HepG2 (cell line): Measurements from ENCODE around the gene MBD3. TPM values are rescaled to one million over a fixed set of nuclear protein-coding genes. Genes with fewer than 3 reads are reported as not detected.

Experiments used
- ATF6 ChIP-seq: sonication (generic); formaldehyde crosslinking; conservative IDR thresholded peaks from 2 replicates; pipeline ENCODE4 v1.4.0; 2020; ENCODE audit warnings: missing genetic modification reagents
- BRCA1 ChIP-seq: sonication (generic); formaldehyde crosslinking; IDR thresholded peaks from 2 replicates; pipeline ENCODE4 v1.4.0; 2020; ENCODE audit warnings: missing genetic modification reagents
- CHCHD3 ChIP-seq: sonication (generic); formaldehyde crosslinking; IDR thresholded peaks from 2 replicates; pipeline ENCODE4 v1.8.0; 2022; ENCODE audit warnings: mild to moderate bottlenecking, missing genetic modification reagents, moderate library complexity
- DNMT3B ChIP-seq: conservative IDR thresholded peaks from 2 replicates; pipeline ENCODE4 v1.6.1; 2016; ENCODE audit warnings: missing biosample characterization, control low read depth
- FOXJ3 ChIP-seq: sonication (generic); formaldehyde crosslinking; IDR thresholded peaks from 2 replicates; pipeline ENCODE4 v1.4.0; 2020; ENCODE audit warnings: missing genetic modification reagents, mild to moderate bottlenecking, borderline replicate concordance
- KMT2A ChIP-seq: sonication (generic); formaldehyde crosslinking; IDR thresholded peaks from 2 replicates; pipeline ENCODE4 v1.4.0; 2020; ENCODE audit warnings: missing genetic modification reagents
- MED1 ChIP-seq: sonication (generic); formaldehyde crosslinking; IDR thresholded peaks from 2 replicates; pipeline ENCODE4 v1.4.0; 2020; ENCODE audit warnings: missing genetic modification reagents
- MTF2 ChIP-seq: sonication (generic); formaldehyde crosslinking; IDR thresholded peaks from 2 replicates; pipeline ENCODE4 v1.5.0; 2020; ENCODE audit warnings: missing genetic modification reagents, borderline replicate concordance
- MZF1 ChIP-seq: sonication (generic); formaldehyde crosslinking; IDR thresholded peaks from 2 replicates; pipeline ENCODE4 v1.8.1; 2023; ENCODE audit warnings: mild to moderate bottlenecking, missing genetic modification reagents, borderline replicate concordance
- NFATC3 ChIP-seq: sonication (generic); formaldehyde crosslinking; IDR thresholded peaks from 2 replicates; pipeline ENCODE4 v1.5.1; 2020; ENCODE audit warnings: mild to moderate bottlenecking, missing genetic modification reagents
- NR2F6 ChIP-seq, 2 experiments: IDR thresholded peaks; 2 replicates each; pipeline ENCODE4 v1.6.1; 2016; ENCODE audit warnings: antibody characterized with exemption in 1 of 2, mild to moderate bottlenecking in 1 of 2
- NR3C1 ChIP-seq: sonication (generic); formaldehyde crosslinking; IDR thresholded peaks from 2 replicates; pipeline ENCODE4 v1.4.0; 2020; ENCODE audit warnings: missing genetic modification reagents
- RNF219 ChIP-seq: sonication (generic); formaldehyde crosslinking; IDR thresholded peaks from 2 replicates; pipeline ENCODE4 v1.5.0; 2020; ENCODE audit warnings: mild to moderate bottlenecking, missing genetic modification reagents
- SMYD3 ChIP-seq: sonication (generic); formaldehyde crosslinking; IDR thresholded peaks from 2 replicates; pipeline ENCODE4 v1.8.1; 2023; ENCODE audit warnings: mild to moderate bottlenecking, missing genetic modification reagents
- TBL1XR1 ChIP-seq: fragments of 150-350 bp; IDR thresholded peaks from 2 replicates; pipeline ENCODE4 v1.6.1; 2014; ENCODE audit warnings: borderline replicate concordance, low read length; ENCODE audit not compliant: partially characterized antibody
- TCF12 ChIP-seq, 2 experiments: fragments of 450-650 bp in 1 of 2; sonication (generic) in 1 of 2; formaldehyde crosslinking in 1 of 2; IDR thresholded peaks; 2 replicates each; pipeline versions ENCODE4 v1.6.1 to v1.8.0; 2017 to 2022; ENCODE audit warnings: antibody characterized with exemption in 1 of 2, mild to moderate bottlenecking in 1 of 2, missing genetic modification reagents in 1 of 2, moderate library complexity in 1 of 2
- ZBTB42 ChIP-seq: sonication (generic); formaldehyde crosslinking; IDR thresholded peaks from 2 replicates; pipeline ENCODE4 v1.5.0; 2020; ENCODE audit warnings: mild to moderate bottlenecking, missing genetic modification reagents
- ZFAT ChIP-seq: sonication (generic); formaldehyde crosslinking; conservative IDR thresholded peaks from 2 replicates; pipeline ENCODE4 v1.8.1; 2023; ENCODE audit warnings: missing genetic modification reagents, inconsistent platforms
- ZNF331 ChIP-seq: sonication (generic); formaldehyde crosslinking; IDR thresholded peaks from 2 replicates; pipeline ENCODE4 v1.4.0; 2020; ENCODE audit warnings: missing genetic modification reagents
- ZNF33B ChIP-seq: sonication (generic); formaldehyde crosslinking; IDR thresholded peaks from 2 replicates; pipeline ENCODE4 v1.5.1; 2020; ENCODE audit warnings: mild to moderate bottlenecking, missing genetic modification reagents
- ZNF382 ChIP-seq: sonication (generic); formaldehyde crosslinking; IDR thresholded peaks from 2 replicates; pipeline ENCODE4 v1.5.0; 2020; ENCODE audit warnings: missing genetic modification reagents, mild to moderate bottlenecking, borderline replicate concordance
- ZNF484 ChIP-seq: sonication (generic); formaldehyde crosslinking; IDR thresholded peaks from 2 replicates; pipeline ENCODE4 v1.5.1; 2020; ENCODE audit warnings: mild to moderate bottlenecking, low read depth, missing genetic modification reagents, borderline replicate concordance
- ZNF615 ChIP-seq: sonication (generic); formaldehyde crosslinking; IDR thresholded peaks from 2 replicates; pipeline ENCODE4 v1.5.0; 2020; ENCODE audit warnings: mild to moderate bottlenecking, missing genetic modification reagents, borderline replicate concordance
- ZNF652 ChIP-seq: IDR thresholded peaks from 2 replicates; pipeline ENCODE4 v1.6.1; 2016; ENCODE audit warnings: low read depth, borderline replicate concordance
- ZNF768 ChIP-seq: sonication (generic); formaldehyde crosslinking; IDR thresholded peaks from 2 replicates; pipeline ENCODE4 v1.4.0; 2020; ENCODE audit warnings: missing genetic modification reagents
- ZNF784 ChIP-seq: sonication (generic); formaldehyde crosslinking; IDR thresholded peaks from 2 replicates; pipeline ENCODE4 v1.5.1; 2020; ENCODE audit warnings: missing genetic modification reagents, mild to moderate bottlenecking, borderline replicate concordance
- polyA plus RNA-seq, 8 experiments: library from polyadenylated mRNA; depleted of rRNA in 3 of 8; stranded (reverse) in 7 of 8; unstranded in 1 of 8; fragments of >200 nt; fragmentation: Illumina TruSeq in 4 of 8; extraction: Trizol in 4 of 8; gene quantifications; 2 replicates each; pipeline versions ENCODE4 v1.2.1 to v1.2.3, GENCODE V29; 2011 to 2016; ENCODE audit warnings: low read depth in 4 of 8, missing spikeins in 1 of 8, mixed read lengths in 1 of 8; ENCODE audit not compliant: insufficient read depth in 1 of 8
- total RNA-seq, 5 experiments: library from RNA; depleted of rRNA; stranded (reverse); fragments of >200 nt; fragmentation: Illumina TruSeq; extraction: Trizol; gene quantifications; 2 replicates each; pipeline ENCODE4 v1.2.3, GENCODE V29; 2016; ENCODE audit warnings: low read depth in 1 of 5

The MBD3 gene
- total and polyA plus RNA-seq, 2 of the 13 experiments (the other 11 are each of a cell fraction or from before 2014, with no cell fraction given), result 21.2 to 76.9 TPM

GRCh38 chr19:1568320-1569019, 24.2 kb downstream of the MBD3 start, which contains the start of gene MEX3D (continued):
- TF ChIP-seq ZNF784 (CRISPR knock-in tag), result peak; percentile 48; the same call in 1 of the 2 replicates
- no peak for TF ChIP-seq NR2F6 (IDR thresholded peaks at IDR 0.05)
- no peak for TF ChIP-seq NR2F6 (CRISPR knock-in tag; IDR thresholded peaks at IDR 0.05)
- no peak for TF ChIP-seq FOXJ3 (CRISPR knock-in tag)
- TF ChIP-seq ZFAT (CRISPR knock-in tag), result no peak
- TF ChIP-seq MZF1 (CRISPR knock-in tag), result no peak
- TF ChIP-seq ZNF615 (CRISPR knock-in tag), result no peak
- TF ChIP-seq CHCHD3, result no peak; the same call in 1 of the 2 replicates
- peak; percentile 17; the same call in 1 of the 2 replicates for TF ChIP-seq ZNF331 (CRISPR knock-in tag)
- TF ChIP-seq ATF6 (CRISPR knock-in tag), result no peak
- TF ChIP-seq SMYD3 (CRISPR knock-in tag), result 0 out of 2 replicates have a peak, but pooled peaks have one; percentile 31
- TF ChIP-seq ZNF768, result peak; percentile 69; the same call in 1 of the 2 replicates
- TF ChIP-seq RNF219 (CRISPR knock-in tag), result peak; percentile 66; the same call in 1 of the 2 replicates
- TF ChIP-seq ZNF382 (CRISPR knock-in tag), result no peak
- TF ChIP-seq ZNF33B (CRISPR knock-in tag), result peak; percentile 84; the same call in 1 of the 2 replicates
- no peak for TF ChIP-seq ZNF652 (CRISPR knock-in tag)
- no peak for TF ChIP-seq NR3C1 (CRISPR knock-in tag)
- no peak for TF ChIP-seq ZBTB42 (CRISPR knock-in tag)
- no peak for TF ChIP-seq TBL1XR1
- no peak for TF ChIP-seq MTF2 (CRISPR knock-in tag)
- no peak for TF ChIP-seq ZNF484 (CRISPR knock-in tag)
- no peak for TF ChIP-seq NFATC3 (CRISPR knock-in tag)
- TF ChIP-seq BRCA1 (CRISPR knock-in tag), result no peak
- TF ChIP-seq DNMT3B (CRISPR knock-in tag), result no peak
- TF ChIP-seq MED1 (CRISPR knock-in tag), result no peak
- no peak for TF ChIP-seq TCF12 (IDR thresholded peaks at IDR 0.05)
- TF ChIP-seq TCF12 (CRISPR knock-in tag; IDR thresholded peaks at IDR 0.05), result no peak
- TF ChIP-seq KMT2A, result no peak
